ENCODE data around the gene STK32B. TPM values are rescaled to one million over a fixed set of nuclear protein-coding genes. Genes with fewer than 3 reads are reported as not detected.

The STK32B gene
- polyA plus RNA-seq, 1 experiment, result 4.3 TPM

- no peak for TF ChIP-seq CTCF (IDR thresholded peaks at IDR 0.05; ENCODE audit: low read depth, low read length)
- H3K27me3 ChIP-seq (ENCODE audit: control insufficient read depth, insufficient read depth, low read length), result peaks cover 2% of the 10 kb centered on the region
- H3K27ac ChIP-seq (ENCODE audit: low read depth, low read length), result no peak overlapping the region
- H3K4me3 ChIP-seq (ENCODE audit: low read depth, low read length), result no peak overlapping the region
- DNase-seq (ENCODE audit: low read depth, low spot score), result no peak
- peaks cover 8% of the 10 kb centered on the region for H3K9me3 ChIP-seq (ENCODE audit: control insufficient read depth, insufficient read depth, low read length)
- CTCF ChIA-PET, result interaction anchor here (1.6 kb wide), 1 partner anchor 16 kb away, joined by 4 read pairs; no protein-coding TSS in a partner anchor
- POLR2A ChIA-PET, result no interaction called here
These were observed 346.8 kb downstream of the STK32B start for GRCh38 chr4:5398056-5398455.

- no peak for DNase-seq (ENCODE audit: low read depth, low spot score)
- POLR2A ChIA-PET, result no interaction called here
- H3K27me3 ChIP-seq (ENCODE audit: control insufficient read depth, insufficient read depth, low read length), result peaks cover 2% of the 10 kb centered on the region
- TF ChIP-seq CTCF (IDR thresholded peaks at IDR 0.05; ENCODE audit: low read depth, low read length), result no peak
- H3K4me3 ChIP-seq (ENCODE audit: low read depth, low read length), result no peak overlapping the region
- H3K27ac ChIP-seq (ENCODE audit: low read depth, low read length), result no peak overlapping the region
- peaks cover 8% of the 10 kb centered on the region for H3K9me3 ChIP-seq (ENCODE audit: control insufficient read depth, insufficient read depth, low read length)
- CTCF ChIA-PET, result interaction anchor here (1.0 to 2.2 kb wide), 12 partner anchors 9 to 414 kb away, joined by 3 to 21 read pairs (median 6); no protein-coding TSS in a partner anchor
These were observed 347.8 kb downstream of the STK32B start for GRCh38 chr4:5399124-5399523.

GRCh38 chr4:5399790-5400421, 348.6 kb downstream of the STK32B start:
- peaks cover 8% of the 10 kb centered on the region for H3K9me3 ChIP-seq (ENCODE audit: control insufficient read depth, insufficient read depth, low read length)
- peak; percentile 8 for DNase-seq (ENCODE audit: low read depth, low spot score)
- H3K4me3 ChIP-seq (ENCODE audit: low read depth, low read length), result no peak overlapping the region
- POLR2A ChIA-PET, result no interaction called here
- no peak overlapping the region for H3K27ac ChIP-seq (ENCODE audit: low read depth, low read length)
- CTCF ChIA-PET, result interaction anchor here (0.6 to 2.2 kb wide), 21 partner anchors 9 to 431 kb away, joined by 3 to 21 read pairs (median 5); no protein-coding TSS in a partner anchor
- no peaks in the 10 kb centered on the region for H3K27me3 ChIP-seq (ENCODE audit: control insufficient read depth, insufficient read depth, low read length)
- TF ChIP-seq CTCF (IDR thresholded peaks at IDR 0.05; ENCODE audit: low read depth, low read length), result peak; percentile 84

DNA sequence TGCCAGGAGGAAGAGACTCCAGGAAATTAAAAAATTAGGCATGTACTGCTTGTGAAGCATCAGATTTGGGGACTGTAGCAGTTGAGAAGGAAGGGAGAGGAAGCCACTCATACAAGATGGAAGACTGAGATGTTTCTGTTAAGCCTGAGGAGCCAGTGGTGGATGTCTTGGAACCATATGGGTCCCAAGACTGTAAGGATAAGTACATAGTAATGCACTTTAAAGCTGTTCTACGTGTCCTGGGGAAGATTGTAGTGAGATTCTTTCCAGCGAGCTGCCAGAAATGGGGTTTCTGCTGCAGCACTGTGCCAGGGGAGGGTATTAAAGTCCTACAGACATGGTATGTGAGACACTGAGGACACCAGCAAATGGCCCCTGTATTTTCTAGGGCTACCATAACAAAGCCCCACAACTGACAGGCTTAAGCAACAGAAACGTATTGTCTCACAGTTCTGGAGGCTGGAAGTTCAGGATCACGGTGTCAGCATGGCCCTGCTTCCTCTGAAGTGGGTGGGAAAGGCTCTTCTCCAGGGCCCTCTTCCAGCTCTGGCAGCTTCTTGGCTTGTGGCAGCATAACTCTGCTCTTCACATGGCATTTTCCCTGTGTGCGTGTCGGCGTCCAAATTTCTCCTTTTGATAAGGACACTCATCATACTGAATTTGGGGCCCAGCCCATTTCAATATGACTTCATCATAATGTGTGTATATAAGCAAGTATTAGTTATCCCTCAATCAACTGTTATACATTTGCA, 352.6 kb downstream of the STK32B start:
- no peak for DNase-seq (ENCODE audit: low read depth, low spot score)
- Histone ChIP-seq H3K27me3 (ENCODE audit: control insufficient read depth, insufficient read depth, low read length) (no peaks in the 10 kb centered on the region), H3K4me3 (ENCODE audit: low read depth, low read length) (no peak overlapping the region), H3K27ac (ENCODE audit: low read depth, low read length) (no peak overlapping the region), H3K9me3 (ENCODE audit: control insufficient read depth, insufficient read depth, low read length) (peaks cover 16% of the 10 kb centered on the region)
- ChIA-PET CTCF (no interaction called here), POLR2A (no interaction called here)
- no peak for TF ChIP-seq CTCF (IDR thresholded peaks at IDR 0.05; ENCODE audit: low read depth, low read length)

- Histone ChIP-seq H3K27me3 (ENCODE audit: control insufficient read depth, insufficient read depth, low read length) (peaks cover 5% of the 10 kb centered on the region), H3K27ac (ENCODE audit: low read depth, low read length) (peak overlapping the region; percentile 21), H3K9me3 (ENCODE audit: control insufficient read depth, insufficient read depth, low read length) (peaks cover 8% of the 10 kb centered on the region), H3K4me3 (ENCODE audit: low read depth, low read length) (no peak overlapping the region)
- no peak for TF ChIP-seq CTCF (IDR thresholded peaks at IDR 0.05; ENCODE audit: low read depth, low read length)
- DNase-seq (ENCODE audit: low read depth, low spot score), result no peak
- ChIA-PET CTCF (interaction anchor here (0.6 to 3.0 kb wide), 2 partner anchors 9 to 358 kb away, joined by 3 to 21 read pairs; partner anchors contain the start of gene STK32B), POLR2A (no interaction called here)
These were observed 358.0 kb downstream of the STK32B start for GRCh38 chr4:5409237-5409636.

Data from AG04450 (cell line).